A673 (cell line): Measurements from ENCODE around the gene YPEL3. TPM values are rescaled to one million over a fixed set of nuclear protein-coding genes. Genes with fewer than 3 reads are reported as not detected.

Experiments used
- BruUV-seq: library from RNA; stranded (reverse); fragments of 400-500 nt; replicated peaks from 2 replicates; lab custom pipeline; 2021; lab: Mats Ljungman, UMichigan
- CTCF ChIA-PET: fragments of 300-600 bp; sonication (Branson Sonifier 250); formaldehyde crosslinking; loops from one replicate; lab custom pipeline; 2022; ENCODE audit warnings: antibody characterized with exemption; lab: Charles Lee
- POLR2A ChIA-PET: fragments of 300-600 bp; sonication (Branson Sonifier 250); formaldehyde crosslinking; loops from one replicate; lab custom pipeline; 2022; ENCODE audit warnings: antibody characterized with exemption; ENCODE audit not compliant: low non-redundant PET; lab: Charles Lee
- DNase-seq: peaks from one replicate; pipeline ENCODE4 v3.0.0-alpha.2; 2015; ENCODE audit warnings: low spot score
- H3K27ac ChIP-seq: fragments of 200-600 bp; sonication (generic); 2 replicates; pipeline ENCODE4 v1.5.1; 2016; ENCODE audit warnings: mixed run types, low read depth, mild to moderate bottlenecking, mixed read lengths, antibody characterized with exemption, low read length; ENCODE audit not compliant: poor library complexity, severe bottlenecking
- H3K27me3 ChIP-seq: fragments of 200-600 bp; sonication (generic); replicated peaks from 2 replicates; pipeline ENCODE4 v1.6.1; 2017; ENCODE audit warnings: mixed run types, low read depth, mild to moderate bottlenecking, mixed read lengths, antibody characterized with exemption, low read length; ENCODE audit not compliant: insufficient read depth, poor library complexity
- H3K36me3 ChIP-seq: fragments of 200-600 bp; sonication (generic); 2 replicates; pipeline ENCODE4 v1.6.1; 2016; ENCODE audit warnings: mixed run types, mild to moderate bottlenecking, mixed read lengths, antibody characterized with exemption, low read length; ENCODE audit not compliant: insufficient read depth, poor library complexity, severe bottlenecking
- H3K4me1 ChIP-seq: fragments of 200-600 bp; sonication (generic); 2 replicates; pipeline ENCODE4 v1.6.1; 2017; ENCODE audit warnings: mixed run types, mild to moderate bottlenecking, mixed read lengths, antibody characterized with exemption, low read length; ENCODE audit not compliant: insufficient read depth, poor library complexity, severe bottlenecking
- H3K4me3 ChIP-seq: fragments of 200-600 bp; sonication (generic); 2 replicates; pipeline ENCODE4 v1.5.1; 2016; ENCODE audit warnings: low read depth, mixed run types, mild to moderate bottlenecking, mixed read lengths, low read length; ENCODE audit not compliant: poor library complexity, severe bottlenecking
- H3K9me3 ChIP-seq: fragments of 200-600 bp; sonication (generic); 2 replicates; pipeline ENCODE4 v1.6.1; 2016; ENCODE audit warnings: mixed run types, low read depth, mild to moderate bottlenecking, mixed read lengths, antibody characterized with exemption, low read length; ENCODE audit not compliant: poor library complexity, severe bottlenecking
- EZH2 ChIP-seq: fragments of 200-600 bp; sonication (generic); IDR thresholded peaks from 2 replicates; pipeline ENCODE4 v1.6.1; 2017; ENCODE audit warnings: borderline replicate concordance, low read depth, mild to moderate bottlenecking, mixed read lengths, antibody characterized with exemption, low read length; ENCODE audit not compliant: poor library complexity, severe bottlenecking
- intact Hi-C: fragments of 100-400 bp; cut with micrococcal nuclease; formaldehyde crosslinking; loops from one replicate; pipeline ENCODE4 v1.10.0; 2022; ENCODE audit not compliant: unreplicated experiment
- total RNA-seq: library from RNA; stranded (reverse); gene quantifications from 2 replicates; pipeline ENCODE4 v1.2.3, GENCODE V29; 2021
- TF ChIP-seq, protein P1 (sequence below): fragments of 300-800, 200-600 bp; sonication (generic); conservative IDR thresholded peaks from 2 replicates; pipeline ENCODE4 v1.5.1; 2017; ENCODE audit warnings: low read depth, mild to moderate bottlenecking, antibody characterized with exemption, low read length, moderate library complexity, mixed read lengths

YPEL3 gene
- total RNA-seq, 1 experiment from 2014 or later = 4.7 TPM

DNA sequence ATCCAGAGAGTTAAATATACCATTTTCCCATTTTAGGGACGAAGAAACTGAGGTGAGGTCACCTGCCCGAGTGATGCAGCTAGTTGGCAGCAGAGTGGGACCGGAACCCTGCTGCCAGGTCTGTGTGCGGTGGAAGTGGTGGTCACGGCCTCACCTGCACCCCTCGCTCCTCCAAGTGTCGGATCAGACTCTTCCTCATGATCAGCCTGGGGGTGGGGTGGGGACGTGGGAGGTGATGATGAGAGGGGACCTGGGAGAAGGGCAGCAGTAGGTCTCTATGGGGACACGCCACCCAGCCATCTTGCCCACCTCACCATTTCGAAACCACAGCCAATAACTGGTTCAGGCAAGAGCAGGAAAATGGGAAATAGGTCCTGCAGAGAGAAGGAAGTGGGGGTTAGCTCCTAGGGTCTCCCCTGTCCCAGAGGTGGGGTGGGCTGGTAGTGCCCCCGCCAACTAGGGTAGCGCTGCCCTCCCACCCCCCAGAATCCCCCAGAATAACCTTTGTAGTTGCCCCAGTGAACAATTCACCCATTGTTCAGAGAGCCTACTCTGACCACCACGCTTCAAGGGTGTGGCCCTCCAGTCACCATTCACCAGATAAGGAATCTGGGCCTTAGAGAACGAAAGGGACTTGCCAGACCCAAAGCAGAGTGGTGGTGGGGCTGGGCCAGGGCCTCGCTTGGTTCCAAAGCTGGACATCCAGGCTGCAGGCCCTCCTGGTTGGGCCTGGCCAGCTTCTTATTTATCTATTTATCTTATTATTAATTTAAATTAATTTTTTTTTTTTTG is 12.2 kb upstream of the YPEL3 start:
- H3K4me3 ChIP-seq = no peak overlapping the region
- no peaks in the 10 kb centered on the region for H3K36me3 ChIP-seq
- intact Hi-C loops = no loop called here
- H3K27ac ChIP-seq = no peak overlapping the region
- H3K4me1 ChIP-seq = no peaks in the 10 kb centered on the region
- no TSS peak for BruUV-seq
- DNase-seq = no peak
- ChIA-PET POLR2A (no interaction called here), CTCF (no interaction called here)
- H3K27me3 ChIP-seq = no peaks in the 10 kb centered on the region
- no peak for TF ChIP-seq EZH2
- TF ChIP-seq, protein P1, sequence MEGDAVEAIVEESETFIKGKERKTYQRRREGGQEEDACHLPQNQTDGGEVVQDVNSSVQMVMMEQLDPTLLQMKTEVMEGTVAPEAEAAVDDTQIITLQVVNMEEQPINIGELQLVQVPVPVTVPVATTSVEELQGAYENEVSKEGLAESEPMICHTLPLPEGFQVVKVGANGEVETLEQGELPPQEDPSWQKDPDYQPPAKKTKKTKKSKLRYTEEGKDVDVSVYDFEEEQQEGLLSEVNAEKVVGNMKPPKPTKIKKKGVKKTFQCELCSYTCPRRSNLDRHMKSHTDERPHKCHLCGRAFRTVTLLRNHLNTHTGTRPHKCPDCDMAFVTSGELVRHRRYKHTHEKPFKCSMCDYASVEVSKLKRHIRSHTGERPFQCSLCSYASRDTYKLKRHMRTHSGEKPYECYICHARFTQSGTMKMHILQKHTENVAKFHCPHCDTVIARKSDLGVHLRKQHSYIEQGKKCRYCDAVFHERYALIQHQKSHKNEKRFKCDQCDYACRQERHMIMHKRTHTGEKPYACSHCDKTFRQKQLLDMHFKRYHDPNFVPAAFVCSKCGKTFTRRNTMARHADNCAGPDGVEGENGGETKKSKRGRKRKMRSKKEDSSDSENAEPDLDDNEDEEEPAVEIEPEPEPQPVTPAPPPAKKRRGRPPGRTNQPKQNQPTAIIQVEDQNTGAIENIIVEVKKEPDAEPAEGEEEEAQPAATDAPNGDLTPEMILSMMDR = no peak
- no peaks in the 10 kb centered on the region for H3K9me3 ChIP-seq

DNA sequence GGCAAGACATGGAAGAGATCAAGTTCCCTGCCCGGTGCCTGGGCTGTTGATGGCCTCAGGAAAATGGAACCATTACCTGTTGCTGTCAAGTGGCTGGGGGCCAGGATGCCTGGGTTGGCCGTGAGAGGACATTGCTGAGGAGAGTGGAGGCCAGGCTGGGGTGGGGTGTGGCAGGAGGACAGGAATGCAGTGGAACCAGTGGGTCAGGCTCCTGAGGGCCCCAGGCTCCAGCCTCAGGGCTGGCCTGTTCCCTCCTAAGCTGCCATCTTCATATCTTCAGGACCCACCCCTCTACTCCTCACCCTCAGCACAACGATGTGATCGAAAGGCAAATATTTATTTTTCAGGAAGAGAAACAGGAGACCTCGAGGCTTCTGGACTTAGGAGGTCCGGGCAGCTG is 8.5 kb upstream of the YPEL3 start:
- POLR2A ChIA-PET = no interaction called here

DNA sequence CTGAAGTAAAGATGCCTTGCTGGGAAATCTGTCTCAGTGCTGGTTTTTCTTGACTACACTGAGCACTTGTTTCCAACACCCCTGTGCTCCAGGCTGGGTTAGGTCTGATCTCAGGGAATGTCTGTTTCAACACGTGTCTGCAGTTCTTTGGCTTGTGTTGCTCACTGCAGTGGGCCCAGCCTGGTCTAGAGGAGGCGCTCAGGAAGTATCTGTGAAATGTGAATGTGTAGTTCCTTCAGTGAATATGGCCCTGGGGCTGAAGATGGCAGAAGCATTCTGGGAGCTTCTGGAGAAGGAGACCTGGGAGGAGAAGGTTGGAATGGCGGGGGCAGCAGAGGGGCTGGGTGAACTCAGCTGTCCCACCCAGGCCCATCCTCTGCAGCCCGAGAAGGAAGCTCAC is 8.1 kb upstream of the YPEL3 start:
- no peaks in the 10 kb centered on the region for H3K36me3 ChIP-seq
- H3K4me3 ChIP-seq = no peak overlapping the region
- TF ChIP-seq EZH2 = no peak
- TF ChIP-seq, protein P1 = no peak
- POLR2A ChIA-PET = no interaction called here
- no peak overlapping the region for H3K27ac ChIP-seq
- CTCF ChIA-PET = no interaction called here
- no peaks in the 10 kb centered on the region for H3K27me3 ChIP-seq
- DNase-seq = no peak
- BruUV-seq = no TSS peak
- H3K4me1 ChIP-seq = no peaks in the 10 kb centered on the region
- no peaks in the 10 kb centered on the region for H3K9me3 ChIP-seq
- intact Hi-C loops = no loop called here

More for the DNA sequence above, 8.5 kb upstream of the YPEL3 start:
- CTCF ChIA-PET = no interaction called here
- H3K9me3 ChIP-seq = no peaks in the 10 kb centered on the region
- DNase-seq = no peak
- no peak overlapping the region for H3K4me3 ChIP-seq
- no peaks in the 10 kb centered on the region for H3K36me3 ChIP-seq
- no TSS peak for BruUV-seq
- no peaks in the 10 kb centered on the region for H3K4me1 ChIP-seq
- intact Hi-C loops = no loop called here
- no peak overlapping the region for H3K27ac ChIP-seq
- TF ChIP-seq, protein P1 = no peak
- TF ChIP-seq EZH2 = no peak
- H3K27me3 ChIP-seq = no peaks in the 10 kb centered on the region
